HG03039 (cell line): ENCODE data around the gene CALML5.

Source experiments
- ATAC-seq: cut with Tn5 transposase; IDR thresholded peaks from one replicate; pipeline ENCODE4 v1.9.1; 2021; ENCODE audit warnings: mild to moderate bottlenecking, moderate library complexity; ENCODE audit not compliant: unreplicated experiment

The CALML5 gene

DNA sequence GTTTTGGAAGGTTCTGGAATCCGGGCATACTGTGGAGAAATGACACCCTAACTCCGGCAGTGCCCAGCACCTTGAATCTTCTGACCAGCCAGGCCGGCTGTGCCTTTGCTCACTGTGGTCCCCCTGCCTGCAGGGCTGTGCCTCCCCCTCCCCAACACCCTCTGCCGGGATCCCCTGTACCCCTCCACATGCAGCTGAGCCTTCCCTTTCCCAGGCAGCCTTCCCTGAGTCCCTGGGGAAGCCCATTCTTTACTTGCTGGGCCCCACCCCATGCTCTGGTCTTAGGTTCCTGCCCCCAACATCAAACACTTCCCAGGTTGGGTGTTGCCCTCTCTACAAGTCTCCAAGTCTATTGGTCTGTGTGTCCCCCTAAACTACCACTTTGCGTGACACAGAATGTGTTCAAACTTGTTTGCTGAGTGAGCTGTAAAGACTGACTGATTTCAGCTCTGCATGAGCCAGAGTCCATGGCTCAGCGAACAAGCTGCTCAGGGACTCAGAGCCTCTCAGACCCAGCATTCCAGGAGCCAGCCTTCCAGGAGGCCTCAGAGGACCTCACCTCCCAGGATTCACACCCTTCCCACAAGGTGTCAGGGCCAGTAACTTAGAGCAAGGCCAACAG is 31.6 kb downstream of the CALML5 start:
- ATAC-seq = no peak

DNA sequence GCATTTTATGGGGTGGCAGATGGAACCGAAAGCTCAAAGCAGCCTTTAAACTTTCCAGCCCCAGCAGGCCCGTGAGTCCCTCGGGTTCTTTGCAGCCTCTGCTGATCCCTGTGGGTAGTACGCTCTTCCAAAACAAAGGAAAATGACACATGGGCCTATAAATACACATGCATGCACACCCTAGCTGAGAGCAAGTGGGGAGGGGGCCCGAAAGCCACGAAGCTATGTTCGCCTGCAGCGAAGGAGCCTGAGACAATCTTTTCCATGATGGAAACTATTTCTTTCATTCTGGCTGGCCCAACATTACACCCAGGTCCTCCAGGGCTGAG is 32.2 kb downstream of the CALML5 start:
- ATAC-seq = no peak

DNA sequence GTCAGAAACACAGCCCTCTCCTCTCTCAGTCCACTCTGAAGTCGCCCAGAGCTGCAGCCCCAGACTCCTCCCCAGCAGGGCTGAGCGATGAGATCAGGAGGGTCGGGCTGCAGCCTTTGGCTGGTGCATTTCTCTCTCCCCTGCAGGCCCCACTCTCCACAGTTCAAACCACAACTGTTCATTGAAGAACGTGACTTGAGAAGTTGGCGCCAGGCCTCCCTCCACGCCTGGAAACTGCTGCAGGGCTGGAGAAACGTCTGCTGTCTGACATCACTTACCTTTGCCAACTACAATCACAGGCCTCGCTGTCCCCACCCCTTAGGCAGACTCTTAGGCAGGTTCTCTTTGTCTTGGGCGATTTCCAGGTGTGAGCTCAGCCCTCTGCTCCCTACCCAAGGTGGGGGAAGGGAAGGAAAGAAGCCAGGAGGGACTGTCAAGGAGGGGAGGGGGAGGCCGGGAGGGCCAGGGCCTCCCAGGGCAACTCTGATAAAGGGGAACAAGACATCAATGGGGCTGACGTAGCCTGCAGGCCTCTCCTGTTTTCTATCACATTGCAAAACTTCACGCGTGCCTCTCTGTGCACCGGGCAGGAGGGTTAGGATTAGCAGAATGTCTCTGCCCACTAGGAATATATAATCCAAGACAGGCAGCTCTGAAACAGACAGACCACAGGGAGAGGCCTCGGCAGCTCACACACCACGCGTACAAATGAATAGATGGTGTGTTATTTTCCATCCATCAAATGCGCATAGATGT is 32.7 kb downstream of the CALML5 start:
- ATAC-seq = no peak

DNA sequence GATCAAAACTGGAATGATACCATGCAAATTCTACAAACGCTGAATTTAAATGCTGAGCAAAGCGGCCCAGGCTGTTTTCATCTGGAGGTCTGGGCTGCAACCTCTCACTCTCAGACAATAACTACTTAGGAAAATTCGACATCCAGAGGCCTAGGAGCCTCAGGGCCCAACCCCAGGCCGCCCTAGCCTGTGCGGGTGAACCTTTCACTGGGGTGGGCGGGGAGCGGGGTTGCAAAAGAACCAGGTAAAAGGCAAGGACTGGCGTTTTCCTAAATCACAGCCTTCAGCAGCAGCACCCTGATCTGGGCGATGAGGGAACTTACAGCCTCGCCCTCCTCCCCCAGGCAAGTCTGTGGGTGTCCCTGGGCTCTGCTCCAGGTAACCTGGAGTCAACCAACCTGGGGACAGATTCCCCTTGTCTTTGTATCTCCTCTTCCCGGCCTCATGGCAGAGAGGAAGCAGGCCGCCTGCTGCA is 33.4 kb downstream of the CALML5 start:
- no peak for ATAC-seq

DNA sequence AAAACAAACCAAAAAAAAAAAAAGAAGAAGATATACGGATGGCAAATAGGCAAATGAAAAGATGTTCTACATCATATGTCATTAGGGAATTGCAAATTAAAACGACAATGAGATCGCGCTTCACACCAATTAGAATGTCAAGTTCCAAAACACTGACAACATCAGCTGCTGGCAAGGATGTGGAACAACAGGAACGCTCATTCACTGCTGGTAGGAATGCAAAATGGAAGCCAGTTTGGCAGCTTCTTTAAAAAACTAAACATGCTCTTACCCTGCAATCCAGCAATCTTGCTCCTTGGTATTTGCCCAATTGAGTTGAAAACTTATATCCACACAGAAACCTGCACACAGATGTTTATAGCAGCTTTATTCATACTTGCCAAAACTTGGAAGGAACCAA is 34.8 kb downstream of the CALML5 start:
- no peak for ATAC-seq

DNA sequence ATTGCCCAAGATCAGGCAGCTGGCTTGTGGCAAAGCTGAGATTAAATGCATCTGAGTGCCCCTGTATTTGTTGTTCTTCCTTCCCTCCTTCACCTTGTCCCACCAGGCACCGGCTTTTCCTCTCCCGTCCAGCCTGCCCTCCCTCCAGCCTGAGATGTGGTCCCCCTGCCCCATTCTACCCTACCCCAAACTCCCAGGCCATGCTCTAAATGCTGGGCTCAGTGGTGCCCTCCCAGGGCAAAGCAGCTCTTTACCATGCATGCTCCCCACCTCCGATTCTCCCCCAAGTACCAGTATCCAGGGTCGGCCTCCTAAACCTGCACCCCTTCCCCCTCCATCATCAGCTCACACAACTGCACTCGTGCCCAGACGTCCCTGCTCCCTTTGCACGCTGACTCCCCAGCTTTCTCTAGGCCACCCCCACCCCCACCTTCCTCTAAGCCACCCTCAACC is 36.5 kb downstream of the CALML5 start:
- no peak for ATAC-seq

DNA sequence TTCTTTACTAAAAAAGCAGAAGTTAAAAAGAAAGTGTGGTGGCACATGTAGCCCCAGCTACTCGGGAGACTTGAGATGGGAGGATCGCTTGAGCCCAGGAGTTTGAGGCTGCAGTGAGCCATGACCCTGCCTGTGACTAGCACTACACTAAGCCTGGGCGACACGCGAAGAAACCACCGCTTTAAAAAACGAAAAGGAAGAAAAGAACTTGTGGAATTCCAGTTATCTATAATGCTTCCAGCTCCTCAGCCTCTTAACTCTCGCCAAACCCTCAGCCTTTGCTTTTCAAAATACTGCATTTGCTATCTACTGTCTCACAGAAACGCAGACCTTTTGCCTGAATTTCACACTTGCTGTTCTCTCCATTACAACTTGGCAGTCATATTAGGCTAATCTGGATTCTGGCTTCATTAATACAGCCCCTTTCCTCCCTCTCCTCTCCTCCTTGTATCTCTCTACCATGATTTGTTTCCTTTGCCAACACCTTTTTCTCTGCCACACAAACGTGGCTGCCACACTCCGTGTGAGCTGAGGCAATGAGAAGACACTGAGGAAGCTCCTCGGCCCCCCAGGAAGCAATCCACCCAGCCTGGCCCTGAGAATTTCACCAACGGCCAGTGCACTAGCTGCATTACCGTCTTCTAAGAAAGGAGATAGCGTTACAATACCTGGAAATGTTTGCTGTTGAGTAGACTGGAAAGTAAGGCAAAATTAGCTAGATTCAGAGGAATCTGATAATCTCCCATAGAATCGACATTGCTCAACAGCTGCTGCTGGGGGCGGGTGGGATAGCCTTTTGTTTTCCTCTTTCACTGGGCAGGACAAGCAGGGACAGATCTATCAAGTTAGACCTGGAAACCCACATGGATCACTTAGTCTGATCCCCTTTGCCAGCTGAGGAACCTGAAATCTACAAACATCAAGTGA is 37.2 kb downstream of the CALML5 start:
- no peak for ATAC-seq

DNA sequence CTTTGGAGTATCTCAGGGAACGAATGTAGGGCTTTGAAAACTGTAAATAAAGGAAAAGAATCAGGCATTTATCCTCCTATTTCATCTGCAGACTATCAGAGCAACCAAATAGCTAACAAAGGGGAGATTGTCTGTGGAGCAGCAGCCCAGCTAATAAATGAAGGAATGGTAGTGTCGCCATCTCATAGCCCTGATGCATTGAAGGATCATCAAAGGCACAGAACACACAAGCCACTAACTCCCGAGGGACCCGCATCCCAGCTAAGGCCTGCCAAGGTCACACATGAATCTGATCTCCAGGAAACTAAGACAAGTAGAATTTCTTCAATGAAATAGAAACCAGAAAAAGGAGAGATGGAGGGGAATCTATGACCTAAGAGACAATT is 38.2 kb downstream of the CALML5 start:
- no peak for ATAC-seq

DNA sequence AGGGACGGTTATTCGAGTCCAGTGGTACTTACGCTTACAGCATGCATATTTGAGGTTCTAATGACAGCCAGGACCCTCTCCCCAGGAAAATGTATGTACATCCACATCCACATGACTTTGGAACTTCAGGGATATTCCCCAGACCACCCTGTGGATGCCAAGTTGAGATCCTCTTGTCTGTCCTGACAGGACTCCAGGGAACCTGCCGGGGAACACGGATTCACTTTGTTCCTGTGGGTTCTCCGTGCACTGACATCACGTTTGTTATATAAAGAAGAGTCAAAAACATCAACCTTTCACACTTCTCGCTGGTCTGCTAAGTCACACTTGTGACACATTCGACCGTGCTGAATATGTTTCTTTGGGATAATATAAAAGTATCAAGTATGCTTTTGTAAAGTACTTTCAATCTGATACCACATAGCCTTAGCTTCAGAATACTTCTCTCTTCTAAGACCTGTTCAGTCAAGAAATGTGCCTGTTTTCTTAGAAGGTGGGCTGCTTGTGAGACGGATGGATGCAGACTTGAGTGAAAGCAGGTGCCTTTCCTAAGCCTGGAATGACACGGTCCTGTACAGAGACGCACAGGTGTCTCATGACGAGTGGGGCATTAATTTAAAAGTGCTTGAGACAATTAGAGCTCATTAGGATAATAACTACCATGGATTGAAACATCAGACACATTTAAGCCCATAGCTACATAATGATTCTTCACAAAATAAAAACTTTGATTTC is 38.7 kb downstream of the CALML5 start:
- no peak for ATAC-seq

DNA sequence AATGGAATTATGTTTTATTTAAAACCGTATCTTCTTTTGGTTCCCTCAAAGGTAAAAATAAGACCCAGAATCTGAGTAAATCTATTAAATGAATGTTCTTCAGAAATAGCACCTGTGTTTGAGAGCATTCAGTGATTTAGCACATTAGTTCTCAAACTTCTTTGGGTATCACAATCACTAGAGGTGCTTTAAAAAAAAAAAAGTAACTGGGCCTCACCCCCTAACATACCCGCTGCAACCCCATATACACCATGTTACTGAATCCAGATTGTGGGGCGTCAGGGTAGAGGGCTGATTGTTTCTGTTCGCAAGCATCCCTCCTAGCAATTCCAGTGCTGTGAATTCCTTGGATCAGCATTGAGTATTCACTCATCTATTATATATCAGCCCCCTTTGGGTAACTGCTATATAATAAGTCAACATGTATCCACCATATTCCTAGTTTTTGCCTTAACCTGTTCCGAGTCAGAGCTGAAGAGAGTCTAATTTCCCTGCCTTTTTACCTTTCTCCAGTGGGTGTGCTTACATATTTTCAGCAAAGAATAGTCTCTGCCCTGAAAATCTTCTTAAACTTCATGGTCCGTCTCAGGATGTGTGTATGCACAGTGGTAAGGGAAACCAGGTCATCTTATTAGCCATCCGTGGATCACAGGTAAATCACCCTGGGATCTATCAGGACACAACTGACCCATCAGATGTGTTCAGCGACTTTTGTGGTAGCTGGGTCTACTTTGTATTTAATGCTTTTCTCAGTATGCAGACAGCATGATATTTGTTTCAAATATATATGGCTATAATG is 40.2 kb downstream of the CALML5 start:
- ATAC-seq = no peak

DNA sequence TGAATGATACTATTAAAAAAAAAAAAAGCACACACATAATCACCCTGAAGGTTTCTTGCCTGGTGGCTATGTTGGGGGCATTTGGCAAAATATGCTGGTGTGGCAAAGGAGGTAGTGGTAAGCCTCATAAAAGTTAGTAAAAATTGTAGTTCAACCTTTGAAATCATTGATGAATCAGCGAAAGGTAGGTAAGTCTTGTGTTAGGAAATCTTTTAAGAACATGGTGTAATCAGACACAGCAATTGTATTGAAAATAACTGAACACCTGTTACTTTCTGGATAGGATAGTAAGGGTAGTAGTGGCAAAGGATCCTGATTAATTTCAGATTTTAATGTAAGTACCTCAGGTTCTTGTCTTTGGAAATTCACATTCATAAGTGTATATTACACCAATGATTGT is 40.9 kb downstream of the CALML5 start:
- no peak for ATAC-seq

DNA sequence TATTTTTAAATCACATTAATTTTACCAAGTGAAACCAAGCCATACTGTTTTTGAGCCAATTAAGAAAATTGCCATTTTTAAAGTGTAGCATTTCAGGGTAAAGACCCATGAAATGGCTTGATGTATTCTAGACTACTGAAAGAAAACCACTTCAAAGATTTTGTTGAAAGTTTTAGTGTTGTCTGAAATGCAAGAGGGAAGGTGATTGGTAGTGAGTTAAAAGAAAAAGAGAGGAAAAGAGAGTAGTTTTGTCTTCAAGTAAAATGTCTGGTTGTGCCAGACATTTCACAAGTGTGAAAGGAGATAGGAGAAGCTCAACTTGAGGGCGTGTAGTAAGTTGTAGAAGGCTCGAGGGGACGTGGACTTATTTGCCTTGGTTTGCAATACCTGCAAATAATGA is 41.6 kb downstream of the CALML5 start:
- ATAC-seq = no peak

DNA sequence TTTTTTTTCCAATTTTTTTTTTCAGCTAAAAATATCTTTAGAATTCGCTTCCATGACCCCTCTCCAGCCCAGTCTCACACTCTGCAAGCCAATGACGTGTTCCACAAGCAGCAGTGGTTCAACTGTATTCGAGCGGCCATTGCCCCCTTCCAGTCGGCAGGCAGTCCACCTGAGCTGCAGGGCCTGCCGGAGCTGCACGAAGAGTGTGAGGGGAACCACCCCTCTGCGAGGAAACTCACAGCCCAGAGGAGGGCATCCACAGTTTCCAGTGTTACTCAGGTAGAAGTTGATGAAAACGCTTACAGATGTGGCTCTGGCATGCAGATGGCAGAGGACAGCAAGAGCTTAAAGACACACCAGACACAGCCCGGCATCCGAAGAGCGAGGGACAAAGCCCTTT is 42.8 kb downstream of the CALML5 start:
- no peak for ATAC-seq

DNA sequence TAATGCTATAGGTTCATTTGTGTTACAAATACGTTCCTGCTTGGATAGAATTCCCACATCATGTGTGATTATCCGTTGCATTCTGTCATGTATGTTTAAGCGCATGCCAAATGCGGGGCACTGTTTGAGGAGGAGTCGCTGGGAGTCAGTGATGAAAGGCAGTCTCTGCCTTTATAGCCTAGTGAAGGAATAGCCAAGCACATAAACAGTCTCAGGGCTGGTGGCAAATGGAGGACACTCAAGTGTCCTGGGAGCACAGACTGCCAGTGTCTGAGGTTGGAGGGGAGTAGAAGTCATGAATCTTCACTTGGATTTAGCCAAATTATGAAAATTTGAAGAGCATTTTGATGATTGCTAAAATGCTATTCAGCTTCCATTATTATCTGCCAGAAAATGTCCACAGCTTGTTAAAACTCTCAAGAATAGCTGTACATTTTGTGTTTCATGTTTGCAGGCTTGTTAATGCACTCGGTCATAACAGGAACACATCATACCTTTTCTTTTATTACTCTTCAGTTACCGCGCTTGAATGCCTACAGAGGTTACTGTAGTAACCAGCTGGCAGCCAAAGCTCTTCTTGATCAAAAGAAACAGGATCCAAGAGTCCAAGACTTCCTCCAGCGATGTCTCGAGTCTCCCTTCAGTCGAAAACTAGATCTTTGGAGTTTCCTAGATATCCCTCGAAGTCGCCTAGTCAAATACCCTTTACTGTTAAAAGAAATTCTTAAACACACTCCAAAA is 45.5 kb downstream of the CALML5 start:
- no peak for ATAC-seq

DNA sequence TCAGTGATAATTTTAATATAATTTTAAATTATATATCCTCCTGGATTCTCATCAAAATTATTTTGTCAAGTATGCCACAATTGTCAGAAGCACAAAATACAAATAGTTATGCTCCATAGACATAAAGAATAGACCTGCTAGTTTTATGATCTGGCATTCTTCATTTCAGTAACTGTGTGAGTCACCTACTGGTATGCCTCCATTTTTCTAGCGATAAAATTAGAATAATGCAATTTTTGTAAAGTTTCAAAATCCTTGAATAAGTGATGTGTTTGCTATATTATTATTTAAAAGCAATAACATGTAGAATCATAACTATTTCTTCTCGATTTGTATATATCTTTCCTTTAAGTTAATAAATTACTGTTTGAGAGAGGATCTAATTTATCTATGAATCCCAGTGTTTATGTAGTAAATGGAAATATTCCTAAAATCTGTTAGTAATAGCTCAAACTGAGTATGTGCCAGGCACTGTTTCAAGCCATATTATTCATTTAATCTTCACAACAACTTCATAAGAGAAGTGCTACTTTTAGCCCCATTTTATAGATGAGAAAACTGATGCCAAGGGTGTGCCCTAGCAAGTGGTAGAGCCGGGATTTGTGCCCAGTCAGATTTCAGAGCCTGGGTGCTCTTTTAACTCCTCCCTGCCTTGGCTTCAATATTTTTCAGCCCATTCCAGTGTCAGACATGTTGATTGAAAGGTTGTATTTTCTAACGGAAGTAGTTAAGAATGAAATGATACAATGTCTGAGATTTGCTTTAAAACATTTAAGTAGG is 48.6 kb downstream of the CALML5 start:
- no peak for ATAC-seq

DNA sequence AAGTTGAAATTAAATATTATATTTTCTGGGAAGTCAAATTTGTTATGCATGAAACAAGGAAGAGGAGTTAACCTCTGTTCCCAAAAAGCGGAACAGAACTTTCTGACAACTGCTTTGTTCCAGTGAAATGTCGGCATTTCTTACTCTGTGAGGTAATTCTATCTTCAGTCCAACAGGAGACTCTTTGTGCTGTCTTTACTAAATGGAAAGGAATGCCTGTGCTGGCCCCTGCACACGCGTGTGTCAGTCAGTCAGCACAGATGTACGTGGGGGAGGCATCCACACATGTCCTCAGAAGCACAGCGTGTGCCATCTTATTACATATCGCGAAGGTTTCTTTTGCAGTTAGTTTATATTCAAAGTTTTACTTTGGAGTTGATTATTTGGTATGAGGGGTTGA is 49.5 kb downstream of the CALML5 start:
- no peak for ATAC-seq

DNA sequence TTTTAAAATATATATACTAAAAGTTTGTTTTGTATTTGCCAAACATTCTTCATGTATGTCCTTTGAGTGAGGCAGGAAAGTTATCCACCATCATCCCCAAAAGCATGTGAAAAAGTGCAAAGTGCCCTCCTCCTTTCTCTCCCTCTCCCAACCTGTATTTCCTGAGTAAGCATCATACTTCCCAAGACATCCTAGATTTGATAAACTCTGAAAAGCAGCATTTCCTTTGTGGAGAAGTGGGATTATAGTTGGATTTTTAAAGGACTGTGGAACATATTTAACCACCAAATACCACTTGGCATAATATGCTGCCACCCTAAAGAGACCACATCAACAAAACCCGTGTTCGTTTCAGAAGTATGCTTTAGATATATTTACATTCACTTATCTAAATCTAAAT is 50.1 kb downstream of the CALML5 start:
- ATAC-seq = no peak
